ENCODE results near the gene CST5.

GRCh38 chr20:23926944-23927872, 47.7 kb upstream of the CST5 start:
- TF ChIP-seq ARNTL (CRISPR knock-in tag; IDR thresholded peaks at IDR 0.05; ENCODE audit: borderline replicate concordance, low read depth) (no peak), ZNF8 (CRISPR knock-in tag; IDR thresholded peaks at IDR 0.05) (no peak), ISL1 (CRISPR knock-in tag; IDR thresholded peaks at IDR 0.05) (no peak), POU6F1 (CRISPR knock-in tag; IDR thresholded peaks at IDR 0.05; ENCODE audit: borderline replicate concordance, low read depth) (no peak), ZFP3 (CRISPR knock-in tag; IDR thresholded peaks at IDR 0.05) (no peak), CREB5 (CRISPR knock-in tag; IDR thresholded peaks at IDR 0.05; ENCODE audit: low read depth) (no peak), TOX (CRISPR knock-in tag; IDR thresholded peaks at IDR 0.05; ENCODE audit: borderline replicate concordance) (no peak)

All from SK-N-SH treated with all-trans-retinoic acid at 6 μM for 48 hours (cell line).